Inferior parietal cortex (tissue), 1 donor: ENCODE measurements around the gene ACVRL1.

ENCODE experiments used
- DNase-seq: peaks from one replicate; pipeline ENCODE4 v3.0.0-alpha.2; 2016; ENCODE audit errors: extremely low spot score

The ACVRL1 gene

DNA sequence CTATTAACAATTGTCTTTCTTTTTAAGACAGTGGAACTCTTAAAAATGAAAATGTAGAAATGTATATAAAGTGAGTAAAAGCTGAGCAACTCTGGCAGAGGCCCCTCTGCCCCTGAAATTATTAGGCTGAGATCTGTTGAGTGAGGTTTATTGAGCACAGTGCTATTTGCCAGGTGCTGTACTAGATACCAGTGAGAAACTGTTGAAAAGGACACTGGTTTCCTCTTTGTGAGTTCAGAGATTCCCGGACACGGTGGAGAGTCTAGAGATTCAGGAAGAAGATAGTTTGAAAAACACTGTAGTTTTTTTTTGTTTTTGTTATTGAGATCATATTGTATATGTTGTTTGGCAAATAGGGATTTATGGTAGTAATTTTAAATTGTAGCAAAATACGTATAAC lies 55.4 kb downstream of the ACVRL1 start:
- DNase-seq = no peak

DNA sequence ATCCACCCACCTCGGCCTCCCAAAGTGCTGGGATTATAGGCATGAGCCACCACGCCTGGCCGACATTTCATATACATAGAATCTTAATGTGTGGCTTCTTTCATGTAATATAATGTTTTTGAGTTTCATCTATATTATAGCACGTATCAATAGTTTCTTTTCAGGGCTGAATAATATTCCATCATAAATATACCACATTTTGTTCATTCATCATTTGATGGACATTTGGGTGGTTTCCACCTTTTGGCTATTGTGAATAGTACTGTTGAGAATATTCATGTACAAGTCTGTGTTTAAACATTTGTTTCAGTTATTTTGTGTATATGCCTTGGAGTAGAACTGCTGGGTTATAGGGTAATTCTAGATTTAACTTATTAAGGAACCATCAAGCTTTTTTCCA lies 56.2 kb downstream of the ACVRL1 start:
- DNase-seq = no peak

DNA sequence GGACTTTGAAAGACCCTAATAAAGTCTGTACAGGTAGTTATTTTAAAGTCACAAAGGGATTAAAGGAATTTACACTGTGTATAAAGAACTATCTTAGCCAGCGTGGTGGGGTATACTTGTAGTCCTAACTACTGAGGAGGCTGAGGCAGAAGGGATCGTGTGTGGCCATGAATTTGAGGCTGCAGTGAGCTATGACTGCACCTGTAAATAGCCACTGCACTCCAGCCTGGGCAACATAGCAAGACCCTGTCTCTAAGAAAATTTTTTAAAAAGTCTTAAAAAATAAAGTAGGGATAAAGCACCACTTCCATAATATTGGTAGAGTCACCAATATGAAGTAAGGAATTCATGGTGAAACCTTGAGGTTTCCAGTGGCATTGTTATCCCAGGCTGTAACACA lies 62.3 kb downstream of the ACVRL1 start:
- no peak for DNase-seq

DNA sequence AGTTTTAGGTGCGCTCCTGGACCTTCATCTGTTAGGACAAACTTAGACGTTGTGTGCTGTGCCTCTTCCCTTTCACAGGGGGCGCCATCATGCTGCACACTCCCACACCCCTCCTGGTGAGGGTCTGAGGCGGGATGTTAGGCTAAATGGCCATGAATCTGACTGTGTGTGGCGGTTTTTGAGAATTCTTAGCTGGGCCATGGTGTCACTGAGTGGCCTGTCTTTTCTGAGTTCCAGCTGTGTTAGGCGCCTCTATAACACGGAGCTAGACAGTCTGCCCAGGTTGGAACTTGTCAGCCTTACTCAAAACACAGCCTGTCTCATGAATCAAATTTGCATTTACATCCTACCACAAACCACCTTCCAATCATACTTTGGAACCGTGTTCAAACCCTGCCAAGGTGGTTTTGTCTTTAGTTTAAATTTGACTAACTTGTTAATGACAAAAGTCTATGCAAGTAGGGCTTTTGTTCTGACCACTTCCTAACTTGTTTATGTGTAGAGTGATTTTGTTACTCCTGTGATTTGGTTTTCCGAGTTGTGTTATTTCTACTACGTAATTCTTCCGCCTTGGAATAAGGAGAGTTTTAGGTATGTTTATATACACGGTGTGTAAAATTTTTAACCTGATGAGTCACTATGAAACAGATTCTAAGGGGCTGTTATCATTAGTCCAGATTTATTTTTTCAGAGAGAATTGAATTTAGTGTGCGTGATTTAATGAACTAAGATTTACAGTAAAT lies 63.8 kb downstream of the ACVRL1 start:
- DNase-seq = no peak

DNA sequence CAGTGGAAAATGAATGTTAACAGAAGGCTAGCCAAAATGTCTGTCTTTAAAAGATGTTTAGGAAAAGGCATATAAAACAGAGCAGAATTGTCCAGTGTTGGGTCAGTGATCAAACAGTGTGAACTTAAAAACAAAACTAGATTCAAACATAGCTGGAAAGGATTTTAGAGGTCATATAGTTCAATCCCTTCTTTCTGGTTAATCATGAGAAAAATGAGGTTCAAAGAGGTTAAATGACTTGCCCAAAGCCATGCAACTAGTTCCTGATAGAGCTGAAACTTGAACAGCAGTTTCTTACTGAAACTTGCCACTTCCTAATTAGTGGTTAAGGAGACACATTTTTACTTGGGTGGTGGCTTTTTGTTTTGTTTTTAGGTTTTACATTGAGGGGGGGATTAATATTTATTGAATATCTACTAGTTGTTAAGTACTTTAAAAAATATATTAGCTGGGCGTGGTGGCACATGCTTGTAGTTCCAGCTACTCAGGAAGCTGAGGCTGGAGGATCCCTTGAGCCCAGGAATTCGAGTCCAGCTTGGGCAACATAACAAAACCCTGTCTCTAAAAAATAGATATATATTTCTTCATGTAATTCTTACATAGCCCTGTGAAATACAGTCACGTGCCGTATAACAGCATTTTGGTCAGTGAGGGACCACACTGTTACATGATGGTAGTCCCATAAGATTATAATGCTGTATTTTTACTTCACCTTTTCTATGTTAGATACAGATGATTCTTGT lies 64.5 kb downstream of the ACVRL1 start:
- DNase-seq = no peak

DNA sequence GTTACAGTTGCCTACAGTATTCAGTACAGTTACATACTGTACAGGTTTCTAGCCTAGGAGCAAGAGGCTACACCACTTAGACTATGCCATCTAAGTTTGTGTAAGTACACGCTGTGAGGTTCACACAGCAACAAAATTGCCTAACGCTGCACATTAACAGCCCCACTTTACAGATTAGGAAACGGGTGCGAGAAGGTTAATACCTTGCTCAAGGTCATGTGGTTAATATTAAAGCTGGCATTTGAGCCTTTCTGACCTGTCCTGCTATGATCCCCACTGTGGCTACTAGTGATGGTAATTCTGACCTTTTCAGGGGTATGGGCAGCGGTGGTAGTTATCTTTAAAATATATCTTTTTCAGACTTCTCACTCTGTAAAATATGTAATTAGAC lies 65.1 kb downstream of the ACVRL1 start:
- no peak for DNase-seq

DNA sequence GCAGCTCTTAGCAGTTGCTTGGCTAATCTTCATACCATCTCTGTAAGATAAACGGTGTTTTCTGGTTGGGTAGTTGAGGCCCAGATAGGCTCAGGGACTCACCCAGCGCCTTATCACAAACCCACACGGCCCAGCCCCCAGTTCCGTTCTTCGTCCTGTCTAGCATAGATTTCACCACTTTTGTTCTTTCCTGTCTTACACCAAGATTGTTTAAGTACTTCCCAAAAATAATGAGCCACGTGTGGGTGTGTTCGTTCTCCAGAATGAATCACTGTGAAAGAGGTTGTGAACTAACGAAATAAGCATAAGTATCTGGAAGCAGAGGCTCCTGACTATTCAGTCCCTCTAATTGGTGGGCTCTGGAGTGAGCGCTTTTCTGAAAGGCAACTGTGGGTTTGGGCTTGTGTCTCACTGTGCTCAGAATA lies 65.6 kb downstream of the ACVRL1 start:
- peak; percentile 61 for DNase-seq
